T47D (cell line): ENCODE measurements around the gene ANKRD6.

Experiments
- DNase-seq, 2 experiments: peaks; one replicate each; pipeline versions ENCODE4 v3.0.0 to v3.0.0-alpha.2; 2011 to 2012; ENCODE audit warnings: low read depth in 1 of 2, low spot score in 1 of 2
- JUND ChIP-seq: IDR thresholded peaks from 2 replicates; pipeline ENCODE4 v1.6.1; 2012; ENCODE audit warnings: low read depth
- in situ Hi-C: cut with HindIII; loops from 2 replicates; pipeline ENCODE4 v1.10.0; 2016; ENCODE audit warnings: low sequenced_read_pairs, low pct_unique_long_range_greater_than_20kb

Gene ANKRD6

GRCh38 chr6:89492025-89492640 lies 59.2 kb downstream of the ANKRD6 start:
- no peak for TF ChIP-seq JUND
- in situ Hi-C loops, result no loop called here
- DNase-seq, result no peak

DNA sequence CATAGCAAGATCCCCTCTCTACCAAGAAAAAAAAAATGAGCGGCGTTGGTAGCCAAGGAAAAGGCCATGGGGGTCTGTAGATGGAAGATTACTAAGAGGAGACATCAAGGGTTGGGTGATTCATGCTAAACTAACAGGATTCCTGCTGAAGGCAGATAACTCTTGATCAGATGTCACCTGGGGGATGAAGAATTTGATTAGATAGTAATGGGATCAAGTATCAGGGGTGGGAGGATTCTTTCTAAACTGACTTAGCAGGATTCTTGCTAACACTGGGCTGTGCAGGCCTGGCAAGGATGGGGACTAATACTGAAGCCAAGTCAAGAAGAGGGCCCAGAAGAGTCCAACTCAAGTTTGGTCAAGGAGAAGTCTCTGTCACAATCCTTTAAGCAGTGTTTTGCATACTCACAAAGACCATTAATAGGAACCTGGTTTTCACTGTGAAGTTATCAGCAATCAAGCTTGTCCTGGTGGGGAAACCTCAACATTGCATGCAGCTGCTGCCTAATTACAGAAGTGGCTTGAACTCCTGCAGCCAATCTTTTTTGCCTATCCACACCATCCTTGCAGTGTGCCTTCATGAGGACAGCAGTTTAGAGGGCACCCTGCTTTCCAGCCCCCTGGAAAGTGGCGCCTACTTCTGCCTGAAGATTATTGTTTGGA lies 61.3 kb downstream of the ANKRD6 start:
- in situ Hi-C loops, result no loop called here
- no peak for DNase-seq
- TF ChIP-seq JUND, result no peak

GRCh38 chr6:89495961-89496535 lies 63.1 kb downstream of the ANKRD6 start:
- in situ Hi-C loops, result no loop called here
- DNase-seq, result no peak
- no peak for TF ChIP-seq JUND

DNA sequence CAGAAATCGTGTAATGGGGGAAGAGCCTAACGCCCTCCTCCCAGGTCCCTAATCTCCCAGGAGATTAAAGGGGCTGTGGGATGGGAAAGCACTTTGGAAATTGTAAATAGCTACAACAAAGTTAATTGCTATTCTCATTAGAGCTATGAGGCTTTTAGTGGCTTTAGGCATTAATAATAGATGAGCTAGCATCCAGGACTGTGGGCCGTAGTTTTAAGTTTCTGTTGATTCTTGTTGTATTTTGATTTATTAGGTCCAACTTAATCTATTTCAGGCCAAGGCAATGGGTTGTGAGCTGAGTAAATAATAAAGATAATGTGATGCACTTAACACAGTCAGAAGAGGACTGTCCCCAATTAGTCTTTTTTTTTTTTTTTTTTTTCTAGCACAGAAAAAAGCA lies 67.7 kb downstream of the ANKRD6 start:
- no peak for TF ChIP-seq JUND
- DNase-seq, result no peak
- in situ Hi-C loops, result no loop called here

DNA sequence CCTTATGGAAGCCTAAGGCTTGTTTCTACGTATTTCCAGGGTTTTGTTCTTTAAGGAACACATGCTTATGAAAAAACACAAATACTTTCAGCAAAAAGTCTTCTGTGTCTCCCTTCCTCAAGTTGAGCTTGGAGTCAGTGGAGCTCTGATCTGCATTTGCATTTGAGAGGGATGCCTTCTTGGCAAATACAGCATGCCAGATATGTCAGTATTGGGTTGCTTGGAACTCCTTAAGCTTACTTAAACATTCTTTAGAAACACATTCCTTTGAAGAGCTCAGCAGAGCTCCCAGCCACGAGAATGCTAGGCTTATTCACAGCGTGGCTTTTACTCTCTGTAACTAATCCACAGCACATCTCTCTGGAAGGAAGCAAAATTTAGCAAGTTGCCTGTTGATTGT lies 68.3 kb downstream of the ANKRD6 start:
- no peak for TF ChIP-seq JUND
- no peak for DNase-seq
- in situ Hi-C loops, result no loop called here

GRCh38 chr6:89501753-89502152 lies 68.8 kb downstream of the ANKRD6 start:
- DNase-seq, result no peak
- no peak for TF ChIP-seq JUND
- in situ Hi-C loops, result no loop called here

- no peak for TF ChIP-seq JUND
- DNase-seq, result no peak
- in situ Hi-C loops, result no loop called here
Observed at GRCh38 chr6:89503641-89504040, 70.7 kb downstream of the ANKRD6 start.

DNA sequence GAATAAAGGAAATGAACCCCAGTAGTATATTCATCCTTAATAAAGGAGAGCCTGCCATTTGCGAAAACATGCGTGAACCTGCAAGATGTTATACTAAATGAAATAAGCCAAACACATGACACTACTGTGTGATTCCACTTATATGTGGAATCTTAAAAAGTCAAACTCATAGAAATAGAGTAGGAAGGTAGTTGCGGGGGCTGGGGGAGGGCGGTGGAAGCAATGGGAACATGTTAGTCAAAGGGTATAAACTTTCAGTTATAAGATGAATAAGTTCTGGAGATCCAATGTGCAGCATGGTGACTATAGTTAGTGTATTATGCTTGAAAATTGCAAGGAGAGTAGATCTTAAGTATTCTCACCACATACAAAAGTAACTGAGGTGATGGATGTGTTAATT lies 72.9 kb downstream of the ANKRD6 start:
- in situ Hi-C loops, result no loop called here
- no peak for DNase-seq
- TF ChIP-seq JUND, result no peak

- DNase-seq, result peak; percentile 10 to 38
- in situ Hi-C loops, result no loop called here
- TF ChIP-seq JUND, result peak; percentile 58; the same call in 1 of the 2 replicates
Observed at GRCh38 chr6:89506716-89507617, 74.0 kb downstream of the ANKRD6 start.

- DNase-seq, result peak in 1 of 2 experiments; percentile 24
- no peak for TF ChIP-seq JUND
- in situ Hi-C loops, result no loop called here
Observed at GRCh38 chr6:89508755-89509563, 76.0 kb downstream of the ANKRD6 start.

DNA sequence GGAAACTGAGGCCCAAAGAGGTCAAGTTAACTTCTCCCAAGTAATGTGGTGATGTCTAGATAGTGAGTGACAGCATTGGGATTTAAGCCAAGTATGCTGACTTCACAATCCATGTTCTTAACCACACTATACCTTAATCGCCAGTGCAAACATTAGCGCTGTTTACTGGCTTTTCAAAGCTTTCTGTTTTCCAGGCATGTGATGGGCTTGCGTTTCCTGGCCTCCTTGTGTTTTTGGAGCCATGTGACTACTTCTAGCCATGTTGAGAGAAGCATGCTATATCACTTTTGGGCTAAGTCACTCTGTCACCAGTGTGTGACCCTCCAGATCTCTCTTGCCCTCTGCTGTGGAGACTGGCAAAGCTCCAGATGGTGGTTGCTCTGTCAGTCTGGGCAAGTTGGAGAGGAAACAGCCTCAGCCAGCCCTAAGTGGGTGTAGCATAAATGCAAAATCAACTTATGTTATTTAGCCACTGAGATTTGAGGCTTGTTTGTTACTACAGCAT lies 76.9 kb downstream of the ANKRD6 start:
- TF ChIP-seq JUND, result no peak
- peak; percentile 5 to 69 for DNase-seq
- in situ Hi-C loops, result no loop called here

GRCh38 chr6:89510393-89510792 lies 77.4 kb downstream of the ANKRD6 start:
- TF ChIP-seq JUND, result no peak
- no peak for DNase-seq
- in situ Hi-C loops, result no loop called here
